ENCODE data around the gene STX18. TPM values are rescaled to one million over a fixed set of nuclear protein-coding genes. Genes with fewer than 3 reads are reported as not detected.

The STX18 gene
- polyA plus RNA-seq, 4 donors: 54.3 to 74.0 (median 69.0) TPM

DNA sequence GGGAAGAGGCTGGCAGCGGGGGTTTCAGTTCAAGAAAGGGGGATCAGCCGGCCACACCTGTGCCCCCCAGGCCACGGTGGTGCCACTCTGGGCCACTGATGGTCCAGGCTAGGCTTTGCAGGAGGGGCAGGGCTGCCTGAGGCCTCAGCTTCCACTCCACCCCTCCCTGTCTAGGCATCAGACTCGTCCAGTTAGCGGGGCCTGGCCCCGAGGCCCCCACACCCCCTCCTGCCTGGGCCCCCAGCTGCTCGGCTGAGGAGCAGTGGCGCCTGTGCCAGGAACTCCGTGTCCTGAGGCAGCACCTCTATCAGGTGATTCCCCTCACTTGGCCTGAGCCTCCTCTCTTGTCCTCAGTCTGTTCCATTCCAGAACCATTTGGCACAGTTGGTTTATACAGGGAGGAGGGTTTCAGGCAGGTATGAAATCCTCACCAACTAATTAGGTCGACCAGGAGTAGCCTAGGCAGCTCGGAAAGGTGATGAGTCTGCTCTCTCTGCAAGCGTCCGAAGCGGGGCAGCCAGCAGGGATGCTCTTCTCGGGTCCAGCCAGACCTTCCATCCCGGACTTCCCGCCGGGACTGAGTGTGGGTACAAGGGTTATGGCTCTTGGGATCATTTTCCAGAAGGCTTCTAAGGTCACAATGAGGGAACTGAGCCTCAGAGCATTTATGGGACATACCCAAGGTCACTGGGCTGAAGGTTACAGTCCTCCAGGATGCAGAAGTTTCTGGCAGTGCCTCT, 152.8 kb downstream of the STX18 start:
- no peak for DNase-seq (ENCODE audit: low read depth in 4 of 4, low spot score in 2 of 4)

DNA sequence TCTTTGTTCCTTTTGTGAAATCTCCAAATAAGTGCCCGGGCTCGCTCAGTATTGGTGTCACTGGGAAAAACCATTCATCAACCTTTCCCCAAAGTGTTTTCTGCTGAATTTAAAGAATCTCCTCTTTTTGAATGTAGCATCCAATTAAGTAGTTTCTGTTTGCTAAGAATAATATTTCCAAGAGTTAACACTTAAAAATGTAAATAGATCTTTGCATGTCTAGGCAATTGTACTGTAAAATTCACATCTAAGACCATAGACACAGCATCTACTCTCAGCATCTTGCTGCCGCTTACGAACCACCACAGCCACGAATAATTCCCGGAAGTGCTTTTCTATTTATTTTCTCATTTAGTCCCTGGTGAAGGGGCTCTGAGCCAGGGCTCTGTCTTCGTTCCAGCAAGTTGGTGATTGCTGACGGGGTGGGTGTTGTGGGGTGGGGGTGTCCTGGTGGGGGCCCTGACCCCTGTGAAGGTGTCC, 153.5 kb downstream of the STX18 start:
- DNase-seq (ENCODE audit: low read depth in 4 of 4, low spot score in 2 of 4): no peak

DNA sequence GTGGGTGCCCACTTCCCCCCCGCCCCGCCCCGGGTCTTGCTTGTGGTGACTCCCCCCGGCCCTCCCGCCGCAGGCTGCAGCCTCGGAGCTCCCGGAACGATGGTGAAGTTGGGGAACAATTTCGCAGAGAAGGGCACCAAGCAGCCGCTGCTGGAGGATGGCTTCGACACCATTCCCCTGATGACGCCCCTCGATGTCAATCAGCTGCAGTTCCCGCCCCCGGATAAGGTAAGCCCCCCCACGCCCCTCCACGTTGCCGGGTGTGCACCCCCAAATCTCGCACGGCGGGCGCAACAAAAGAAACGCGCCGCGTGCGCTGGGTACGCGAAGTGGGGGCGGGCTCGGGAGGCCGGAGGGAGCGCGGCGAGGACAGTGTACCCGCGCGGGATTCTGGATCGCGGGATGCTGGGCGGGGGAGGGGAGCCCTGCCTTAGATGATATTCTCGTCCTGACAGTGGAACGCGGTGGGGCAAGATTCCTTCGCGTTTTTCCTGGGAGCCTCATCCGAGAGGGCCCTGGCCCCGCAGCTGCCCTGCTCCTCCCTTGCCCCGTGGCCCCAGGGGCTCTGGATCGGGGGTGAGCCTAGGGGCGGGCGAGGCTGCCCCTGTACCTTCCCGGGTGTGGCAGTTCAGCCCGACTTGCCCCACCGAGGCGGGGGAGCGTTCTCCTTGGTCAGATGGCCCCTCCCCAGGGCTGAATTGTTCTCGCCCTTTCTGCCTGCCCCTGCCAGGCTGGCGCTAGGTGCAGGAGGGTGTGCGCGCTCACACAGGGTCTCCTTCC, 154.1 kb downstream of the STX18 start:
- DNase-seq (ENCODE audit: low read depth in 4 of 4, low spot score in 2 of 4): no peak

DNA sequence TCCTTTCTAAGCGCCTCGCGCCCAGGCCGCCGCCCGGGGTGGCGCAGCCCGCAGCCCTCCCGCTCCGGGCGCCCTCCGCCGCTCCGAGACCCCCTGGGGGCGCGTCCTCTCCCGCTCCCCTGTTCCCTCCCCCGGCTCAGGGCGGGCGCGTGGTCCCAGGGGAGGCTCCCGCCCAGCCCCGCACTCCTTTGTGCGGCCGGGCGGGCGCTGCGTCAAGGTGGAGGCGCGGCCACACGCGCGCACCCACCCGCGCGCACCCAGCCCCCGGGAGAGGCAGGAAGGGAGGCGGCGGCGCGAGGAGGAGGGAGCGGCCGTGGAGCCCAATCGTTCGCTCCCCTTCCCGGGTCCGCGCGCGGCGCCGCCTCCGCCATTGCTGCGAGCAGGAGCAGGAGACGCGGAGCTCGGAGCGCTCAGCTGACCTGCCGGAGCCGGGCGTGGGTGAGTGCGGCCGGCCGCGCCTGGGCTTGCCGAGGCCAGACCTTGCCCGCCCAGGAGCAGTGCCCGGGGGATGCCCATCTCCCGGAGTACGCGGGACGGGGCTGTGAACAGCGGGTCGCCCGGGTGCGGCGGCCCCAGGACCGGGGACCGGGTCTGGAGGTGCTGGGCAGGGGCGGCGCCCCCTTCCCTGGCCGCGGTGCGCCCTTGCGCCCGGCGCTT, 155.0 kb downstream of the STX18 start, which contains the start of gene NSG1:
Gene NSG1, plus strand, starts transcription at position 367 of the 657 bp plus-strand sequence. CDS start 528 bp downstream, outside the sequence.
- DNase-seq (ENCODE audit: low read depth in 4 of 4, low spot score in 2 of 4): no peak

DNA sequence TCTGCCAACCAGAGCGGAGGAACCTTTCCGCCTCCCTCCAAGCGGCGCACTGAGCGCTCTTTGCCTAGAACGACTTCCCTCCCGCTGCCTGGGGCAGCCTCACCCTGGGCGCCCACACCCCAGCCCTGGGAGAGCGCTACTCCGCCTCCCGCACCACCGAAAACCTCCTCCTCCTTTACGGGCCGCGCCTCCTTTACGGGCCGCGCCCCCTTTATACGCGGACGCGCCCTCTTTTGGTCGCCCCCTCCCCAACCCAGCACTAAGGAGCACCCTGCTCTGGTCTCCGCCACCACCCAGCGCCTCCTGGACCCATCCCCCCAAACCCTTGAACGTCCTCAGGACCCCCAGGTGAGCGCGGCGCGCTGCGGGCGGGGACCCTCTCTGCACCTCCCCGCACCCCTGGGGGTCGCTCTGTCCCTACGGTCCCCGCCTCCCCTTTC, 155.5 kb downstream of the STX18 start:
- no peak for DNase-seq (ENCODE audit: low read depth in 4 of 4, low spot score in 2 of 4)

DNA sequence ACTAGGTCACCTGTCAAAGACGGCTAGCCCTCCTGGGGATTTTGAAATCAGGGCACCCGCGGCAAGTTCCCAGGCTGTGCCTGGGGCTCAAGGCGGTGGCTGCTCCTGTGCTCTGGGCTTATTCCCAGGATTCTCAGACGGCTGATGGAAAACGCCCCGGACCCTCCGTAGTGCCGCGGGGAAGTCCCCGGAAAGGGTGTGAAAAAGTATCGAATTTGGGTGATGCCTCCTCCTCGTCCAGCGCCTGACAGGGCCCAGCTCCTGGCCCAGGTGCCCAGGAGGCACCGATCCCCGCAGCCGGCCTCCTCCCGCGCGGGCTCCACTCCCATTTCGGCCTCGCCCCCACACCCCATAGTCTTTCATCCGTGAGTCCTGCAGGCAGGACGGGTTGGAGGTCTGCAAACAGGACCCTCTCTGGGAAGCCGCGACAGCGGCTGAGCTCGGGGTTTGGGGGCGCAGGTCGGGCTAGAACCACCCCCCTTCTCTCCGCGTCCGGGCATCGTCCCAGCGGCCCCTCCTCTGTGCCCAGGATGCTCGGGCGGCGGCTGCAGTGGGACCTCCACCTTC, 156.0 kb downstream of the STX18 start:
- DNase-seq (ENCODE audit: low read depth in 4 of 4, low spot score in 2 of 4): no peak

DNA sequence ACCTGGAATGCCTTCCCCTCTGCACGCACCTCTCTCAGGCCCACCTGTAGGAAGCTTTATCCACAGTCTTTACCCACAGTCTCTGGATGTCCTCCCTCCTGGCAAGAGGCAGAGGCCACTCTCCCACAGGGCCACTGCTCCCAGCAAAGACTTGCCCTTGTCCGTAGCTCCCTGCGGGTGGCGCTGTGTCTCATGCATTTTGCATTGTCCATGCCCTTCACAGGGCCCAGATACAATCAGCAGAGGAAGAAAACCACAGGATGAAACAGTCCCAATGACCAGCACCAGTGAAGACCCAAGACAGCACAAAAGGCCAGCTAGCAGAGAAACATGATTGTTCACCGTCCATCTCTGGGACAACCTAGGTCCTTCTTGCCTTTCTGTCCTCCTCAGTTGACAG, 157.0 kb downstream of the STX18 start:
- DNase-seq (ENCODE audit: low read depth in 4 of 4, low spot score in 2 of 4): no peak

DNA sequence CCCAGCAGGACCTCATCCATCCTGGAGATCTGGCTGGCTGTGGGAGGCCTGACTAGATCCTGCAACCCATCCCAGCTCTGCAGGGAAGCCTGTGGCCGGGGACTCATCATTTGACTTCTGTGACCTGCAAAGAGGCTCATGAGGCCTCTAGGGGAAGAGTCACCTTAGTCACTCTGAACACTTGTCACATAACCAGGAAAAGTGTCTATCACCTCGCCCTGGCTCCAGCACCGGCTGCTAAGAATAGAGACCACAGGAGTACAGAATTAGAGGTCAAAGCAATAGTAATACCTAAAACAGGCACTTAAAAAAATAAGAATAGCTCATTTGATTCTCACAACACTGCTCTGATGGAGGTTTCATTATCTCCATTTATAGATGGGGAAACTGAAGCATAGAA, 158.8 kb downstream of the STX18 start:
- no peak for DNase-seq (ENCODE audit: low read depth in 4 of 4, low spot score in 2 of 4)

DNA sequence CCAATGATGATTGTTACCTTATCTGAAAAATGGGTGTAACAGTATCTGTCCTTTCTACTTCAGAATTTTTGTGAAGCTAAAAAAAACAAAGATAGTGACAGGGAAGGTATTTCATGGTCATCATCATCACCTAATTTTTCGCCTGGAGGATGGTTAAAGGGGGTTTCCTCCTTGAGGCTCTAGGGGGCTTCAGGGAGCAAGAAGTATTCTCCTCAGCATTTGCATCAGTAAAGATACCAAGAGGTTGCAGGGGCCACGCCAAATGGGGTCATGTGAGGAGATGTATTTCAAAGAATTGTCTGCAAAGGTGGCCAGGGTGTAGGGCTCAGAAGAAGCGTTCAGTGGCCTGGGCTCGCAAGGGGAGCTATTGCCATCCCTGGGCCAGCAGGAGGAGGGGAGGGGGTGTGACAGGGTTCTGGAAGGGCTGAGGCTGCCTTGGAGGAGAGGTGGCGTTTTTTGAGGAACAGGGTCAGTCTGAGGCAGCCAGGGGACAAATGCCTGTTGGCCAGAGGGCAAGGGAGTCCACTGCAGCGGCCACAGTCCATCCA, 162.2 kb downstream of the STX18 start:
- DNase-seq (ENCODE audit: low read depth in 4 of 4, low spot score in 2 of 4): no peak

DNA sequence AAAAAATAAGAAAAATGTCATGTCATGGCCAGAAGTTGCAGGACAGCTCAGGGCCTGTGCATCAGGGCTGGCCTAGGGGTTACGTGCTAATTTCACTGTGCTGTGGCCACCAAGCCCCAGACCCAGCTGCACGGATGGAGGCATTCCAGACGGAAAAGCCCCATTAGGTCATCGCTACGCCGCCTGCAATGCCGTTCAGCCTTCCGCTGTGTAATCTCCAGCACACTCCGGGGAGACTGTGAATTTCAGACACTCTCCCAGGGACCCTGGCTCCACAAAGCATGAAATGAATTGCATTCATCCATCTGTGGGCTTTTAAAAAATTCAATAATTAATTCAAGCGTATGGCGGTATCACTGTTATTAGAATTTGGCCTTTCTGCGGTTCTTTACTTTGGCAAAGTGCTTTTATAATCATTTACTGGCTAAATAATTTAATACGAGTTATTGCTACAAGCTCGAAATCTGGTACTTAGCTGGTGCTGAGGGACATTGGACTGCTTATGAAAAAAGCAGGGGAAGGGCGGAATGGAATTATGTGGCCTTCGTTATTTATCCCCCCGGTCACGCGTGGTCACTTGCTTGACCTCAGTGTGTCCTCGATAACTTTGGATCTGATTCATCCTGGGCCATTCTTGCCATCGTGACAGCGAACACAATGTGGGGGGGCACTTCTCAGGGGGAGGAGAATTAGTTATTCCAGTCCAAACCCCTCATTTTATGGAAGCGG, 164.0 kb downstream of the STX18 start:
- no peak for DNase-seq (ENCODE audit: low read depth in 4 of 4, low spot score in 2 of 4)

DNA sequence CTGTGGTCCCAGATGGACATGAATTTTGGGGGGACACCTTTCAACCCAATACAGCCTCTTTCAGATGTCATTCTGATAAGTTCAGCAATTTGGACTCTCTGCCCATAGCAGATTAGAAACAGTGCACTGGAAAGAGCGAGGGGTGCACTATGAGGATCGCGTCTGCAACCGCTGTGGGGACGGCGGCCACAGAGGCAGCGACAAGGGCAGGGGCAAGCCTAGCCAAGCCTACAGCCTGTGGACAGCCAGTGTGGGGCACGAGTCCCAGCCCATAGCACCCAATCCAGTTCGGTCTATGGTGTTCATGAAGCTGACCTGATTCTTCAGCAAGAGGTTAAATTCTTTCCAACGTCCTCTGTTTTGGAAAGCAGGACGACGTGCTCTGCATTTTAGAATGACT, 164.7 kb downstream of the STX18 start:
- no peak for DNase-seq (ENCODE audit: low read depth in 4 of 4, low spot score in 2 of 4)

DNA sequence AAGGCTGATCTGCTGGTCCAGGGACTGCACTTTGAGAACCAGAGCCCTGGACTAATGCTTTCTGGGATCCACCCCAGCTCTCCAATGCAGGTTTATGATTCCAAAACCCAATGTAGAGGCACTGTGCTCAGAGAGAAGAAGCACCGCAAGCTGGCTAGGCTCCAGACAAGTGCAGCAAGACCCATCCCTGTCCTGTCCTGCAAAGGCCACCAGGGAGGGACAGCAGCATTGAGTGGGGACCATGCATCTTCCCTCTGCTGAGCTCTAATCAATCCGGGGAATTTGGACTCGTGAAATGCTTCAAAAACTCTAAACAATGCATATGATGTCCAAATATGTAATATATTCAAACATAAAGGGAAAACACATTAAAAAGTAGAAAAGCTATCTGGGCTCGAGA, 165.8 kb downstream of the STX18 start:
- no peak for DNase-seq (ENCODE audit: low read depth in 4 of 4, low spot score in 2 of 4)

DNA sequence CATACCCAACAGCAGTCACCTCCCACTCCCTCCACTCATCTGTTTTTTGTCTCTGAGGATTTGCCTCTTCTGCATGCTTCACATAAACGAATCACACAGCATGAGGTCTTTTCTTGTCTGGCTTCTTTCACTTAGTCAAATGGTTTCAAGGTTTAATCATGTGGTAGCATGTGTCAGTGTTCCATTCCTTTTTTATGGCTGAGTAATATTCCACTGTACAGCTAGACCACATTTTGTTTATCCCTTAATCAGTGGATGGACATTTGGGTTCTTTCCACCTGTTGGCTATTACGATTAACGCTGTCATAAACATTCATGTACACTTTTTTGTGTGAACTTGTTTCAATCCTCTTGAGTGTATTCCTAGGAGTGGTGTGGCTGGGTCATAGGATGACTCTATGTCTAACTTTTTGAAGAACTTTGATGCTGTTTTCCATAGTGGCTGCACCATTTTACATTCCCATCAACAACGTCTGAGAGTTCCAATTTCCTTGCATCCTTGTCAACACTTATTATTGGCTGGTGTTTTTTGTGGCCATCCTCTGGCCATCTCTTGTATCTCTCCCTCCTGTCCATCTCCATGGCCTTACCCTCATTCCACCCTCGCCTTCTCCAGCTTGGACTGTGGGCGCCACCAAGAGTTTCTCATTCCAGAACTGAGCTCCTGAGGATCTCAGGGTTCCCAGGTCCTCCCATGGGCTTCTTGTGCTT, 167.3 kb downstream of the STX18 start:
- no peak for DNase-seq (ENCODE audit: low read depth in 4 of 4, low spot score in 2 of 4)

Other genes with a start within 250 kb of the STX18 start
- gene NSG1, start 154.9 kb downstream of the STX18 start, polyA plus RNA-seq (ENCODE audit: insufficient read length in 4 of 4): 1 to 10 TPM; 4.1 to 6.2 (median 4.7) TPM

All from left renal cortex interstitium (tissue), 4 donors.